WTC11 (cell line): ENCODE measurements around the gene SLC25A11. TPM values are rescaled to one million over a fixed set of nuclear protein-coding genes. Genes with fewer than 3 reads are reported as not detected.

Source experiments
- ATAC-seq: fragments of 200-7000 bp; cut with Tn5 transposase; 2 replicates; pipeline ENCODE4 v1.10.0; 2021; ENCODE audit warnings: mild to moderate bottlenecking, moderate library complexity
- CTCF ChIA-PET: fragments of 300-600 bp; sonication (Branson Sonifier 250); formaldehyde crosslinking; loops from one replicate; lab custom pipeline; 2021; ENCODE audit warnings: antibody characterized with exemption; lab: Charles Lee
- POLR2A ChIA-PET: fragments of 350-600 bp; sonication (Branson Sonifier 250); formaldehyde crosslinking; loops from one replicate; lab custom pipeline; 2021; ENCODE audit warnings: antibody characterized with exemption; lab: Charles Lee
- DNase-seq: peaks from one replicate; pipeline ENCODE4 v3.0.0; 2021; ENCODE audit warnings: low spot score
- H3K27ac Mint-ChIP-seq: 2 replicates; pipeline ENCODE4 v1.8.0; 2021; ENCODE audit warnings: mixed read lengths
- H3K27me3 Mint-ChIP-seq: 2 replicates; pipeline ENCODE4 v1.8.0; 2021; ENCODE audit warnings: low read depth, mild to moderate bottlenecking, moderate library complexity, mixed read lengths
- H3K36me3 Mint-ChIP-seq: 2 replicates; pipeline ENCODE4 v1.8.0; 2021; ENCODE audit warnings: mixed read lengths
- H3K4me1 Mint-ChIP-seq: 2 replicates; pipeline ENCODE4 v1.8.0; 2022; ENCODE audit warnings: mixed read lengths
- H3K4me3 Mint-ChIP-seq: 2 replicates; pipeline ENCODE4 v1.8.0; 2021; ENCODE audit warnings: mild to moderate bottlenecking, moderate library complexity, mixed read lengths
- H3K9me3 Mint-ChIP-seq: 2 replicates; pipeline ENCODE4 v1.8.0; 2021; ENCODE audit warnings: mixed read lengths
- E2F4 ChIP-seq: sonication (generic); formaldehyde crosslinking; IDR thresholded peaks from 2 replicates; pipeline ENCODE4 v1.8.1; 2022; ENCODE audit warnings: low read depth, mild to moderate bottlenecking, moderate library complexity, missing genetic modification reagents, borderline replicate concordance
- EMX1 ChIP-seq: fragments of 250-450 bp; sonication (Bioruptor Pico); IDR thresholded peaks from 2 replicates; pipeline ENCODE4 v1.8.0; 2021; ENCODE audit warnings: mild to moderate bottlenecking
- FOXJ3 ChIP-seq: sonication (generic); formaldehyde crosslinking; IDR thresholded peaks from 2 replicates; pipeline ENCODE4 v1.9.0; 2021; ENCODE audit warnings: missing genetic modification reagents, mild to moderate bottlenecking, borderline replicate concordance
- GABPB1 ChIP-seq: sonication (generic); formaldehyde crosslinking; IDR thresholded peaks from 2 replicates; pipeline ENCODE4 v1.8.1; 2023; ENCODE audit warnings: mild to moderate bottlenecking, missing genetic modification reagents
- HMGA2 ChIP-seq: fragments of 250-450 bp; sonication (Bioruptor Pico); IDR thresholded peaks from 2 replicates; pipeline ENCODE4 v1.4.0; 2021; ENCODE audit warnings: mild to moderate bottlenecking, moderate library complexity
- IRF2 ChIP-seq: sonication (generic); formaldehyde crosslinking; IDR thresholded peaks from 2 replicates; pipeline ENCODE4 v1.8.0; 2022; ENCODE audit warnings: low read depth, missing genetic modification reagents, borderline replicate concordance
- JUN ChIP-seq: sonication (generic); formaldehyde crosslinking; IDR thresholded peaks from 2 replicates; pipeline ENCODE4 v1.8.0; 2023; ENCODE audit warnings: mild to moderate bottlenecking, missing genetic modification reagents
- KAT7 ChIP-seq: sonication (generic); formaldehyde crosslinking; IDR thresholded peaks from 2 replicates; pipeline ENCODE4 v1.8.1; 2023; ENCODE audit warnings: missing genetic modification reagents, mild to moderate bottlenecking, borderline replicate concordance
- MAX ChIP-seq: sonication (generic); formaldehyde crosslinking; IDR thresholded peaks from 2 replicates; pipeline ENCODE4 v1.8.0; 2022; ENCODE audit warnings: mild to moderate bottlenecking, missing genetic modification reagents
- MYBL2 ChIP-seq: sonication (generic); formaldehyde crosslinking; IDR thresholded peaks from 2 replicates; pipeline ENCODE4 v1.8.1; 2023; ENCODE audit warnings: mild to moderate bottlenecking, moderate library complexity, missing genetic modification reagents
- NFATC4 ChIP-seq: fragments of 250-450 bp; sonication (Bioruptor Pico); IDR thresholded peaks from 2 replicates; pipeline ENCODE4 v1.9.0; 2021; ENCODE audit warnings: mild to moderate bottlenecking
- NR2C2 ChIP-seq: sonication (generic); formaldehyde crosslinking; IDR thresholded peaks from 2 replicates; pipeline ENCODE4 v1.8.0; 2022; ENCODE audit warnings: mild to moderate bottlenecking, missing genetic modification reagents
- RELA ChIP-seq: sonication (generic); formaldehyde crosslinking; IDR thresholded peaks from 2 replicates; pipeline ENCODE4 v1.8.1; 2022; ENCODE audit warnings: missing genetic modification reagents, mild to moderate bottlenecking, borderline replicate concordance
- SMAD4 ChIP-seq: sonication (generic); formaldehyde crosslinking; IDR thresholded peaks from 2 replicates; pipeline ENCODE4 v1.8.0; 2022; ENCODE audit warnings: mild to moderate bottlenecking, missing genetic modification reagents
- TEAD1 ChIP-seq: sonication (generic); formaldehyde crosslinking; IDR thresholded peaks from 2 replicates; pipeline ENCODE4 v1.8.0; 2022; ENCODE audit warnings: mild to moderate bottlenecking, missing genetic modification reagents
- ZNF121 ChIP-seq: sonication (generic); formaldehyde crosslinking; IDR thresholded peaks from 2 replicates; pipeline ENCODE4 v1.8.0; 2023; ENCODE audit warnings: missing genetic modification reagents
- ZNF281 ChIP-seq: sonication (generic); formaldehyde crosslinking; IDR thresholded peaks from 2 replicates; pipeline ENCODE4 v1.8.0; 2023; ENCODE audit warnings: mild to moderate bottlenecking, missing genetic modification reagents
- ZNF416 ChIP-seq: fragments of 250-450 bp; sonication (Bioruptor Pico); IDR thresholded peaks from 2 replicates; pipeline ENCODE4 v1.9.0; 2021; ENCODE audit warnings: mild to moderate bottlenecking, inconsistent platforms
- ZNF512 ChIP-seq: sonication (generic); formaldehyde crosslinking; IDR thresholded peaks from 2 replicates; pipeline ENCODE4 v1.8.1; 2022; ENCODE audit warnings: missing genetic modification reagents, borderline replicate concordance
- total RNA-seq: library from RNA; stranded (reverse); gene quantifications from 3 replicates; pipeline ENCODE4 v1.2.3, GENCODE V29; 2021
- TF ChIP-seq, protein P1 (sequence below): sonication (generic); formaldehyde crosslinking; IDR thresholded peaks from 2 replicates; pipeline ENCODE4 v1.8.1; 2022; ENCODE audit warnings: mild to moderate bottlenecking, missing genetic modification reagents, moderate library complexity, borderline replicate concordance
- TF ChIP-seq, protein P2 (sequence below): sonication (generic); formaldehyde crosslinking; conservative IDR thresholded peaks from 2 replicates; pipeline ENCODE4 v1.8.1; 2022; ENCODE audit warnings: mild to moderate bottlenecking, missing genetic modification reagents
- TF ChIP-seq, protein P3 (sequence below): sonication (generic); formaldehyde crosslinking; IDR thresholded peaks from 2 replicates; pipeline ENCODE4 v1.8.1; 2023; ENCODE audit warnings: mild to moderate bottlenecking, missing genetic modification reagents
- TF ChIP-seq, protein P4 (sequence below): sonication (generic); formaldehyde crosslinking; IDR thresholded peaks from 2 replicates; pipeline ENCODE4 v1.8.1; 2022; ENCODE audit warnings: mild to moderate bottlenecking, moderate library complexity, missing genetic modification reagents

SLC25A11 gene
- total RNA-seq, 1 experiment from 2014 or later, result 73.7 TPM

- Mint-ChIP-seq H3K27me3 (peaks cover 16% of the 10 kb centered on the region), H3K36me3 (peaks cover 20% of the 10 kb centered on the region), H3K9me3 (peaks cover 13% of the 10 kb centered on the region), H3K27ac (peak within 1 kb of the TSS; percentile 90), H3K4me3 (no peak within 1 kb of the TSS), H3K4me1 (peaks cover 27% of the 10 kb centered on the region)
- CTCF ChIA-PET, result interaction anchor here (0.6 to 3.2 kb wide), 23 partner anchors 11 to 270 kb away, joined by 3 to 49 read pairs (median 4); partner anchors contain the start of genes ARRB2, C17orf107, CAMTA2 and CHRNE
- DNase-seq, result peak; percentile 91
- POLR2A ChIA-PET, result interaction anchor here (0.6 to 4.8 kb wide), 18 partner anchors 10 to 1358 kb away, joined by 3 to 45 read pairs (median 4); partner anchors contain the start of genes C17orf107, CAMTA2, CHRNE and ENO3
- ATAC-seq, result peak; percentile 38
- TF ChIP-seq MYBL2 (CRISPR knock-in tag) (no peak), TEAD1 (CRISPR knock-in tag) (peak; percentile 81), EMX1 (CRISPR knock-in tag) (no peak), SMAD4 (CRISPR knock-in tag) (no peak), ZNF512 (no peak), E2F4 (CRISPR knock-in tag) (no peak), FOXJ3 (CRISPR knock-in tag) (0 out of 2 replicates have a peak, but pooled peaks have one; percentile 11), IRF2 (CRISPR knock-in tag) (no peak), HMGA2 (no peak), GABPB1 (CRISPR knock-in tag) (peak; percentile 61; the same call in 1 of the 2 replicates), NR2C2 (0 out of 2 replicates have a peak, but pooled peaks have one; percentile 28), NFATC4 (no peak), KAT7 (CRISPR knock-in tag) (no peak), ZNF416 (CRISPR knock-in tag) (no peak), JUN (CRISPR knock-in tag) (no peak; the same call in 1 of the 2 replicates), ZNF281 (CRISPR knock-in tag) (peak; percentile 66), MAX (peak; percentile 45; the same call in 1 of the 2 replicates), RELA (CRISPR knock-in tag) (no peak), ZNF121 (CRISPR knock-in tag) (peak; percentile 68; the same call in 1 of the 2 replicates)
- TF ChIP-seq, protein P1, sequence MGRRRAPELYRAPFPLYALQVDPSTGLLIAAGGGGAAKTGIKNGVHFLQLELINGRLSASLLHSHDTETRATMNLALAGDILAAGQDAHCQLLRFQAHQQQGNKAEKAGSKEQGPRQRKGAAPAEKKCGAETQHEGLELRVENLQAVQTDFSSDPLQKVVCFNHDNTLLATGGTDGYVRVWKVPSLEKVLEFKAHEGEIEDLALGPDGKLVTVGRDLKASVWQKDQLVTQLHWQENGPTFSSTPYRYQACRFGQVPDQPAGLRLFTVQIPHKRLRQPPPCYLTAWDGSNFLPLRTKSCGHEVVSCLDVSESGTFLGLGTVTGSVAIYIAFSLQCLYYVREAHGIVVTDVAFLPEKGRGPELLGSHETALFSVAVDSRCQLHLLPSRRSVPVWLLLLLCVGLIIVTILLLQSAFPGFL (CRISPR knock-in tag), result 0 out of 2 replicates have a peak, but pooled peaks have one; percentile 22
- TF ChIP-seq, protein P2, sequence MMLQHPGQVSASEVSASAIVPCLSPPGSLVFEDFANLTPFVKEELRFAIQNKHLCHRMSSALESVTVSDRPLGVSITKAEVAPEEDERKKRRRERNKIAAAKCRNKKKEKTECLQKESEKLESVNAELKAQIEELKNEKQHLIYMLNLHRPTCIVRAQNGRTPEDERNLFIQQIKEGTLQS (CRISPR knock-in tag), result no peak
- TF ChIP-seq, protein P3, sequence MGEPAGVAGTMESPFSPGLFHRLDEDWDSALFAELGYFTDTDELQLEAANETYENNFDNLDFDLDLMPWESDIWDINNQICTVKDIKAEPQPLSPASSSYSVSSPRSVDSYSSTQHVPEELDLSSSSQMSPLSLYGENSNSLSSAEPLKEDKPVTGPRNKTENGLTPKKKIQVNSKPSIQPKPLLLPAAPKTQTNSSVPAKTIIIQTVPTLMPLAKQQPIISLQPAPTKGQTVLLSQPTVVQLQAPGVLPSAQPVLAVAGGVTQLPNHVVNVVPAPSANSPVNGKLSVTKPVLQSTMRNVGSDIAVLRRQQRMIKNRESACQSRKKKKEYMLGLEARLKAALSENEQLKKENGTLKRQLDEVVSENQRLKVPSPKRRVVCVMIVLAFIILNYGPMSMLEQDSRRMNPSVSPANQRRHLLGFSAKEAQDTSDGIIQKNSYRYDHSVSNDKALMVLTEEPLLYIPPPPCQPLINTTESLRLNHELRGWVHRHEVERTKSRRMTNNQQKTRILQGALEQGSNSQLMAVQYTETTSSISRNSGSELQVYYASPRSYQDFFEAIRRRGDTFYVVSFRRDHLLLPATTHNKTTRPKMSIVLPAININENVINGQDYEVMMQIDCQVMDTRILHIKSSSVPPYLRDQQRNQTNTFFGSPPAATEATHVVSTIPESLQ (CRISPR knock-in tag), result no peak
- TF ChIP-seq, protein P4, sequence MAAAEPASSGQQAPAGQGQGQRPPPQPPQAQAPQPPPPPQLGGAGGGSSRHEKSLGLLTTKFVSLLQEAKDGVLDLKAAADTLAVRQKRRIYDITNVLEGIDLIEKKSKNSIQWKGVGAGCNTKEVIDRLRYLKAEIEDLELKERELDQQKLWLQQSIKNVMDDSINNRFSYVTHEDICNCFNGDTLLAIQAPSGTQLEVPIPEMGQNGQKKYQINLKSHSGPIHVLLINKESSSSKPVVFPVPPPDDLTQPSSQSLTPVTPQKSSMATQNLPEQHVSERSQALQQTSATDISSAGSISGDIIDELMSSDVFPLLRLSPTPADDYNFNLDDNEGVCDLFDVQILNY, result peak; percentile 57; the same call in 1 of the 2 replicates
These were observed 28.0 kb upstream of the SLC25A11 start, which contains the start of gene SPAG7 for GRCh38 chr17:4967539-4968485. Gene SPAG7 (minus strand): TSS chr17:4967817. CDS start chr17:4967804, 13 bp downstream.
